ENCODE data around the gene TNFRSF13B.

GRCh38 chr17:16911141-16911937, 60.6 kb downstream of the TNFRSF13B start:
- TF ChIP-seq POLR2AphosphoS5 (IDR thresholded peaks at IDR 0.05; ENCODE audit: borderline replicate concordance, low read depth, low read length) (no peak), EZH2 (IDR thresholded peaks at IDR 0.05) (no peak)
